GM19193 (cell line): ENCODE results near the gene CCDC148.

Source experiments
- POLR2A ChIP-seq: IDR thresholded peaks from 4 replicates; pipeline ENCODE4 v1.6.1; 2011; ENCODE audit not compliant: insufficient read depth, insufficient read length; ENCODE audit errors: extremely low read depth

Gene CCDC148

DNA sequence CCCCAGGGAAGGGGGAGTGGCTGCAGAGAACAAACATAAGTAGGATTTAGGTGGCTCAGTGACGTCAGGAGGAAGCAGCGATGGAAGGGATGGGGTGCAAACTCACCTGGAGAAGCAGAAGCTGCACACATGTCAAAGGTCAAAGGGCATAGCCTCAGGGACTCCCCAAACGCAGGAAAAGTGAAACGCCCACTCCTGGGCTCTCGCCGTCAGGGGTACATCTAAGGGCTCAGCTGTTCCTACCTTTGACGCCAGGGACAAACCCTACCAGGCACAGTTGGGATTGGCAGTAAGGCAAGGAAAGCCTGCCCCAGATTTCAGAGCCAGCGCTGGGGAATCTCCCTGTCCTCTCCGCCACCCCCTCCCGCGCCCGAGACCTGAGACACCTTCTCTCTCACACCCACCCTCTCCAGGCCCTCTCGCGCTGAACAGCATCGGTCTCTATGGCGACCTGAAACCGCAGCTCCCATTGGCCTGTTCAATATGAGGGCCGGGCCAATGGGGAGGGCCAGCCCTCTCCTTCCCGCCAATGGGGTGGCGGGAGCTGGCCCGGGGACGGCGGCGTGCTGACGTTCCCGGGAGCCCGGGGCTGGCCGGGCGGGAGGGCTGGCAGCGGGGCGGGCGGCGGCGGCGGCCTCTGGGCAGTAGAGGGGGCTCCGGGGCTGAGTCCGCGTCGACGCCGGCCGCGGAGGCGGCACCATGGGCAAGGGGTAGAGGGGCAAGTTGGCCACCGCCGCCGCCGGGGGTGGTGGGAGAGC lies at the start of gene CCDC148, which contains the start of gene PKP4:
TSS of gene CCDC148 (minus strand) at position 445 of the 758 bp plus-strand sequence. CDS start at position 131, 314 bp downstream.
TSS of gene PKP4 (plus strand) at position 644 of the 758 bp plus-strand sequence. CDS start 76,233 bp downstream, outside the sequence.
- no peak for TF ChIP-seq POLR2A

DNA sequence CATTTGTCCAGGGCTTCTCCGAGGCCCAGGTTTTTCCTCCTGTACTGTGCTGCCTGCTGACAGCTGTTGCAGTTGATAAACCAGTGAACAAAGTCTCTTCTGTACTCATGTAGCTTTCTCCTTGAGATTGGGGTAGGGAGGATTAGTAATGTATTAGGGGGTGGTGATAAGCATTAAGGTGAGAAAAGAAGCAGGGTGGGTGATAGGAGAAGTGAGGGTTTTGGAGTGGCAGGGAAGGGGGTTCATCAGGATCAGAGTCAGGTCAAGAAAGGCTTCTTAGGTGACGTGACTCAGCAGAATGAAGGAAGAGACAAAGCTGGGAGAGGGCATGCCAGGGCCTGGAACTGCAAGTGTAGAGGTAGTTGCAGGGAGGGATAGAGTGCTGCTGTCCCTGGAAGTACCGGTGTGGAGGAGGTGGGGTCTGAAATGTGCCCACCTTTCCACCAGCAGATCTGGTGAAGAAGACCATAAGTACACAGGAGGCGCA lies 48.9 kb upstream of the CCDC148 start:
- TF ChIP-seq POLR2A: no peak

DNA sequence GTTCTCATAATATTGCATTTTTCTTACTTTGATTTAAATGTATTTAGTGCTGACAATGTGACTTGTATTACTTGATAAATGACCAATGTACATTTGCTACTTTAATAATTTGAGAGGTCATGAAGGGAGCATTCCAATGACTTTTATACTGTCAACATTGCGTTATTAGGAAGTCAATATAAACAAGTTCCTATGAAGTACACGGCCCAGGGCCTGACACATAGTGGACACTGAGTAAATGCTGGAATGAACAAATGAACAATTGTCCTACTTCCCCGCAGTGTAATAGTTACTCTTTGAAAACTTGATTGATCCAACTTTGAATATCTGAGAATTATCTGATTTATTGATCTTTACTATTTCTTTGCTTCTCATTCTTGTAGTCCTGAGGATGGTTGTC lies 47.5 kb upstream of the CCDC148 start:
- TF ChIP-seq POLR2A: no peak

DNA sequence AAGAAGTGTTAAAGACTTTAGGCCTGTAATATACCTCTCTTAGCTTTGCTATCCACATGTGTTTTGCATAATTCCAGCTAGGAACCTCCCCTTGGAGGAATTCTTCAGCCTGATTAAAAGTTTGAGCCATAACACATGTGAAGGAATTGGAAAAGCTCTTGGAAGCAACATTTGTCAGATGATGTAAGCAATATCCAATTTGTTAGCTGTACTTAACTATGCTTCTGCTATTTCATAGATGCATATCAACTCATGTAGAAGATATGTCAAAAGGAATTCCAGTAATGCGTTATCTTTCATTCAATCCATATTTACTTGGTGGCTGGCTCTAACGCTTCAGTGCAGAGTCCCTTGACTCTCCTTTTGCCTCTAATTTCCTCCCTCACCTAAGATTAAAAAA lies 46.4 kb upstream of the CCDC148 start:
- no peak for TF ChIP-seq POLR2A

DNA sequence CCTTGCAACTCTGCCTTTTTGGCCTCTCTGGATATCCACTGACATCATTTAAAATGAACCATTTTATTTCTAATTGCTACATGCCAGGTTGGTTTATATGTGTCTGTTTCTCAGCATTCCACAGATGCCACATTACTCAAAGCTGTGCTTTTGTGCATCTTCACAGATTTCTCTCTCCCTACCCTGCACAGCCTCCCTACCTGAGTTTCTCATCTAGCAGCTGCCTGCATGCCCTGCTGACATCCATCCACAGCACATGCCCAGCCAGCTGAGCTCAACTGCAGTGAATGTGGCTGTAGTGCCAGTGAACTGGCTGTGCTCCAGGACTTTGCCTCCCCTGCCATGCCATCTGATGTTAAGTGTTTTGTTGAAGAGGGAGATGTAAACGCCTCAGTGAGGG lies 44.7 kb upstream of the CCDC148 start:
- TF ChIP-seq POLR2A: no peak

DNA sequence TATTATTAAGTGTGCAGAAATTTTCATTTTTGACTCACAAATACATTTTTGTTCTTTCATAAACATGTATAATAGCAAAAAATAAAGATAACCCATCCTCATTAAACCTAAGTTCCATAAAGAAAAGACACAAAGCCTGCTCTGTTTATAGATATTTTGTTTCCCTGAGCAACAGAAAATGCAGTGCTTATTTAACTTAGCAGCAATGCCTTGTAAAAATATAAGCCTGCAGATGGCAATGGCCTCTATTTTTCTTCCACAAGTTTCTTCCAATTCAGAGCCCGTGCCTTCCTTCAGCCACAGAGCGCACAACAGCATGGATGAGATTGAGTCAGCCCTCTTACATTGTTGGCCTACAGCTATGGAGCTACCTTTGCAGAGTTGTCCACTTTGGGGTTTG lies 43.8 kb upstream of the CCDC148 start:
- TF ChIP-seq POLR2A: no peak

DNA sequence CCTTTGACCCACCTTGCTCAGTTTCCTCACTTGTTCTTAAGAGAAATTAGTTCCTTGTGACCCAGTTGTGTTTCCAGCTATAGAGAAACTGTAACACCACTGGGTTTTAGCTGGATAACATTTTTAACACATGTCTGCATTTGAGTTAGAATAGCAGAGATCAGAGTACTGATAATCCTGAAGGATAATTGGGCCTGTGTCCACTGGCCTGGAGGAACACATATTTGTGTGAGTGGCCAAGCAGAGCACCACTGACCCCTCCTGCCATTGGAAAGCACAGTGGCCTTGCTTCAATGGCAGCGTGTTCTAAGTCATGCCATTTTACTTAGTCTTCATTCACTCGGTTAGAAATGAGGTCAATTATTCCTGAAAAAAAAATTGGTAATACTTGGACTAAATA lies 42.8 kb upstream of the CCDC148 start:
- no peak for TF ChIP-seq POLR2A

DNA sequence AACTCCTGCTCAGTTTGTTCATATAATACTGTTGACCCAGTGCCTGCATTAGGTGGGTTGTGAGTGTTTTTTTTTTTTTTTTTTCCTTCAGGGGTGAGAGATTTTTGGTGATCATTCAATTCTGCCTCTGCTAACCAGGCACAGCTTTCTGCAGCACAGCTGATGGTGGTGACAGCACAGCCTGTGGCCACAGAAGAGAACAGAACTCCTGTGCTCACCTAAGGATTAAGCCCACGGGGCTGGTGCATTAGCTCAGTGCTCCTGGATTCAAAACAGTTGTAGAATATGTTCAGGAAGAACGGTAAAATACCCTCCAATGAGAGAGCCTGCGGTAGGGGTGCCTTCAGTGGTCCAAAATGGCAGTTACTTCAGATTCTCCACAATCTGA lies 42.2 kb upstream of the CCDC148 start:
- no peak for TF ChIP-seq POLR2A

DNA sequence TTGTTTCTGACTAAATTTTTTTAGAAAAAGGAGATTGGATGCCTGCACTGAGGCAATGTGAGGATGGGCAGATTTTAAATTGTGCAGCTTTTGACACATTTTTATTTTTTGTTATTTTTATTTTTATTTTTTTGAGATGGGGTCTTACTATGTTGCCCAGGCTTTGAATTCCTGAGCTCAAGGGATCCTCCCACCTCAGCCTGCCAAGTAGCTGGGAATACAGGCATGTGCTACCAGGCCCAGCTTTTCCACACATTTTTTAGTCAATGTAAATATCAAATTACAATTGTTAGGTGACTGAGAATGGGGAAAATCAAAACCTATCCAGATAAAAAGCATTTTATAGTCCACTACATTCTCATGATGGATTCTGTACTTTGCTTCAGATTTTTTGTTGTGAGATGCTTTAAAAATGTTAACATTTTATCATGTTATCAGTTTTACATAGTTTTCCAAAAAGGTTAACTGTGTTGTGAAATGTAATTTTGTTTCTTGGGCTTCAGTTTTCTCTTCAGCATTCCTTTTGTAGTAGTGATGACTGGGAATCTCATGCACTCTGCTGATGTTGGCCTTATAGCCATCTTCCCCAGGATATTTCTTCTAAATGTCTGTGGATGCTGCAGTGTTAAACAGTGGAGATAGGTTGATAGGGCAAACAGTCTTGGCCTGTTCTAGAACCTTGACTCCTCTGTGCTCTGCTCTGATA lies 41.6 kb upstream of the CCDC148 start:
- no peak for TF ChIP-seq POLR2A

DNA sequence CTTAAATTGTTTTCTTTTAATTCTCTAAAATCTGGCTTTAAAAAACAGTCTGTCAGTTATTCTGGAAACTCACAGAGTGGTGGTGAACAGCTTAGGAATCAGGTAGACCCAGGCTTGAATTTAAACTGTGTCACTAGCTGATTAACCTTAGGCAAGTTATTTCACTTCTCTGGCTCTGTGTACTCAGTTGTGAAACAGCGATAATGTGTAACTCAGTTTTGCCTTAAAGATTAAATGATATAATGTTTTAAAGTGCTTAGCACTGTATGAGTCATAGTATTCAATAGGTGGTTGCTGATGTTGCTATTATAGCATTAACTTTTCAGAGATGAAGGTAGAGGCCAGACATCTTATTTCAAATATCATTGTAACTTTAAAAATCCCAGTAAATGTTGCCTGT lies 40.9 kb upstream of the CCDC148 start:
- no peak for TF ChIP-seq POLR2A

DNA sequence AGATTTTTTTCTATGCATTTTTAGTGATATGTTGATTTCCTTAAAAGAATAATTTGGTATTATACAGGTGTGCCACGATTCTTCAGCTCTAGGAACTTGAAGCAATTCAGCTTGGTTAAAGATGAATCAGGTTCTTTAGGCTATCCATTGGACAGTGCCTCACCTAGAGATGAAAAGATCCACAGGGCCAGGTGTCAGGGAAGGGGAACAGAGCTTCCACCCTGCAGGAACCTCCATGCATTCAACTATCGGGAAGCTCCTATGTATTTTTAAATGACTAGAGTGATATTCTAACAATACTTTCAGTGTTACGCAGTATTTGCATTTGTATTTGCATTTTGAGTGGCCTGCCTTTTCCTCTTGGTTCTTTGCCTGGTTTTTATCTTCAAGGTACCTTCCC lies 40.4 kb upstream of the CCDC148 start:
- TF ChIP-seq POLR2A: no peak

DNA sequence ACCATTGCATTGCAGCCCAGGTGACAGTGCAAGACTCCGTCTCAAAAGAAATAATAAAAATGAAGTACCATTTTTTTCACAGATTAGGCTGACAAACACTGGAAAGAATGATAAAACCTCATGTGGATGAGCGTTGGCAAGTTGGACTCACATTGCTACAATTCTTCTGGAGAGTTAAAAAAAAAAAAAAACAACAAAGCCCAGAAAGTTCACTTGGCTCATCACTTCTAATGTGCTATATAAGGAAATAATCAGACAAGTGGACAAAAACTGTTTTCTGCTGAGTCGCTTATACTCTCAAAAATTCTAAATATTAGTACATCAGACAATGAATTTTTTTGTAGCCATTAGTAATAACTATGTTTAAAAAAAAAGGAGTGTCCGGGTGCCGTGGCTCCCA lies 38.6 kb upstream of the CCDC148 start:
- TF ChIP-seq POLR2A: no peak

DNA sequence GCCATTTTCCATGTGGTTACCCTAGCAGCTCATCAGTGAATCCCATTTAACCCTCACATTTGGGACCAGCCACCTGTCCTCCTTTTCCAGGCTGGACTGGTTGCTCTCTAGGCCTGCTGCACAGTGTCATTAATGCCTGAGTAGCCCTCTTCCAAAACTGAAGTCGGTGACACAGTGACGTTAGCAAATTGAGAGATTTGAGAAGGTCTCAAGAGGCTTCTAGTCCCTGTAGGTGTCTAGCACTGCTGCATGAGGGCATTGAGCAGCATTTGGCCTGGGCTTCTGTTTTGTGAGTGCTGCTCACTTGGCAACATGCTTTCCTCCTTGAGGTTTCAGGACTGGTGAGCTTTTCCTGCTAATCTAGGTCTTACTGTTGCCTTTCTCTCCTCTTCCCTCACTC lies 36.9 kb upstream of the CCDC148 start:
- TF ChIP-seq POLR2A: no peak

DNA sequence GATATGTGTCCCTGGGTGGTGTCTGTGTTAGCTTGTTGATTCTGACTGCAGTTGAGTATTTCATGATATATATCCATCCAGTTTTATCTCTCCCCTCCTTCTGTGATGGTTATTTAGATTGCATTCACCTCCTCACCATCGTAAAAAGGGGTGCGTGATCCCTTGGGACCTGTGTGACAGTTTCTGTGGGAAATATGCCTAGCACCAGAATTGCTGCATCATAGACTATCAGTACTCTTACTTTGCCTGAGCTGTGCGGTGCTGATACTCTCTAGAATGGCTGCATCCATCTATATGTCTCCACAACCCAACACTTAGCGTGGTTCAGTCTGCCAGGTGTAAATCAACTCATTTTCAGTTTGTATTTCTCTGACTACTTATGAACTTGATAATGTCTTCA lies 34.5 kb upstream of the CCDC148 start:
- no peak for TF ChIP-seq POLR2A

DNA sequence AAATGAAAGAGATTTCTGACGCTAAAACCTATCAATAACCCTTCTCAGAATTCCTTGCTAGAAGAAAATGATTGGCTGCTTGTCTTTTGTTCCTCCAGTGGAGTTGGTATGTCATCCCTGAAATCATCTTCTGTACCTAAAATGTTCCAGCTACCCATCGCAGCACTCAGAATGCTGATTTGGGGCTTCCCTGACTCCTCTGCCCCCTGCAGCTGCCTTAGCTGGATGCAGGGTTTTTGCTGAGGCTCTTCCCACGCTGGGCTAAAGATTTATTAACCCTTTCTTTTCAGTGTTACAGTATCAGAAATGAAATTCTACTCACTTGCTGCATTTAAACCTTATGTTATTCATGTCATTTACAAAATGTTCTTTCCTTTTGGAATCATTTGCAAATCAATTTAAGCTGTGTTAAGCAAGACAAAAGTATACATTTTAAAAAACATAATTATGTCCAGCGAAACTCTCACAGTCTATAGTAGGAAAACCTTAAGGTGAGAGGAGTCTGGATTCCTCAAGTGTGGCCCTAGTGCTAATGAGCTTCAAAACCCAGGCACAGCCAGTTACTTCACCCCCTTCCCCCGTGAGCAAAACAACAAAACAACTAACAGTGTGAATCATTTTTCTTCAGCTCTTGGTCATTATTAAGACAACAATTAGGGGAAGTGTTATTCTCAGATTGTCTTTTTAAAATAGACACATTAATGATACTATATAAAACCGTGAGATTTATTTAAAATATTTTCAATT lies 33.0 kb upstream of the CCDC148 start:
- TF ChIP-seq POLR2A: no peak
